ENCODE measurements around the gene ZNF543.

GRCh38 chr19:57355916-57356315 is 35.6 kb downstream of the ZNF543 start:
- TF ChIP-seq CTCF (IDR thresholded peaks at IDR 0.05; ENCODE audit: poor library complexity) (no peak), EZH2 (IDR thresholded peaks at IDR 0.05; ENCODE audit: borderline replicate concordance) (no peak)

Data from hepatocyte (in vitro differentiated cells).